A673 (cell line): ENCODE data around the gene BRPF1. TPM values are rescaled to one million over a fixed set of nuclear protein-coding genes. Genes with fewer than 3 reads are reported as not detected.

Experiments used
- BruUV-seq: library from RNA; stranded (reverse); fragments of 400-500 nt; replicated peaks from 2 replicates; lab custom pipeline; 2021; lab: Mats Ljungman, UMichigan
- CTCF ChIA-PET: fragments of 300-600 bp; sonication (Branson Sonifier 250); formaldehyde crosslinking; loops from one replicate; lab custom pipeline; 2022; ENCODE audit warnings: antibody characterized with exemption; lab: Charles Lee
- POLR2A ChIA-PET: fragments of 300-600 bp; sonication (Branson Sonifier 250); formaldehyde crosslinking; loops from one replicate; lab custom pipeline; 2022; ENCODE audit warnings: antibody characterized with exemption; ENCODE audit not compliant: low non-redundant PET; lab: Charles Lee
- DNase-seq: peaks from one replicate; pipeline ENCODE4 v3.0.0-alpha.2; 2015; ENCODE audit warnings: low spot score
- H3K27ac ChIP-seq: fragments of 200-600 bp; sonication (generic); 2 replicates; pipeline ENCODE4 v1.5.1; 2016; ENCODE audit warnings: mixed run types, low read depth, mild to moderate bottlenecking, mixed read lengths, antibody characterized with exemption, low read length; ENCODE audit not compliant: poor library complexity, severe bottlenecking
- H3K27me3 ChIP-seq: fragments of 200-600 bp; sonication (generic); replicated peaks from 2 replicates; pipeline ENCODE4 v1.6.1; 2017; ENCODE audit warnings: mixed run types, low read depth, mild to moderate bottlenecking, mixed read lengths, antibody characterized with exemption, low read length; ENCODE audit not compliant: insufficient read depth, poor library complexity
- H3K36me3 ChIP-seq: fragments of 200-600 bp; sonication (generic); 2 replicates; pipeline ENCODE4 v1.6.1; 2016; ENCODE audit warnings: mixed run types, mild to moderate bottlenecking, mixed read lengths, antibody characterized with exemption, low read length; ENCODE audit not compliant: insufficient read depth, poor library complexity, severe bottlenecking
- H3K4me1 ChIP-seq: fragments of 200-600 bp; sonication (generic); 2 replicates; pipeline ENCODE4 v1.6.1; 2017; ENCODE audit warnings: mixed run types, mild to moderate bottlenecking, mixed read lengths, antibody characterized with exemption, low read length; ENCODE audit not compliant: insufficient read depth, poor library complexity, severe bottlenecking
- H3K4me3 ChIP-seq: fragments of 200-600 bp; sonication (generic); 2 replicates; pipeline ENCODE4 v1.5.1; 2016; ENCODE audit warnings: low read depth, mixed run types, mild to moderate bottlenecking, mixed read lengths, low read length; ENCODE audit not compliant: poor library complexity, severe bottlenecking
- H3K9me3 ChIP-seq: fragments of 200-600 bp; sonication (generic); 2 replicates; pipeline ENCODE4 v1.6.1; 2016; ENCODE audit warnings: mixed run types, low read depth, mild to moderate bottlenecking, mixed read lengths, antibody characterized with exemption, low read length; ENCODE audit not compliant: poor library complexity, severe bottlenecking
- CTCF ChIP-seq: fragments of 300-800, 200-600 bp; sonication (generic); conservative IDR thresholded peaks from 2 replicates; pipeline ENCODE4 v1.5.1; 2017; ENCODE audit warnings: low read depth, mild to moderate bottlenecking, antibody characterized with exemption, low read length, moderate library complexity, mixed read lengths
- EZH2 ChIP-seq: fragments of 200-600 bp; sonication (generic); IDR thresholded peaks from 2 replicates; pipeline ENCODE4 v1.6.1; 2017; ENCODE audit warnings: borderline replicate concordance, low read depth, mild to moderate bottlenecking, mixed read lengths, antibody characterized with exemption, low read length; ENCODE audit not compliant: poor library complexity, severe bottlenecking
- intact Hi-C: fragments of 100-400 bp; cut with micrococcal nuclease; formaldehyde crosslinking; loops from one replicate; pipeline ENCODE4 v1.10.0; 2022; ENCODE audit not compliant: unreplicated experiment
- total RNA-seq: library from RNA; stranded (reverse); gene quantifications from 2 replicates; pipeline ENCODE4 v1.2.3, GENCODE V29; 2021

Gene BRPF1
- total RNA-seq, 1 experiment from 2014 or later: 32.0 TPM

DNA sequence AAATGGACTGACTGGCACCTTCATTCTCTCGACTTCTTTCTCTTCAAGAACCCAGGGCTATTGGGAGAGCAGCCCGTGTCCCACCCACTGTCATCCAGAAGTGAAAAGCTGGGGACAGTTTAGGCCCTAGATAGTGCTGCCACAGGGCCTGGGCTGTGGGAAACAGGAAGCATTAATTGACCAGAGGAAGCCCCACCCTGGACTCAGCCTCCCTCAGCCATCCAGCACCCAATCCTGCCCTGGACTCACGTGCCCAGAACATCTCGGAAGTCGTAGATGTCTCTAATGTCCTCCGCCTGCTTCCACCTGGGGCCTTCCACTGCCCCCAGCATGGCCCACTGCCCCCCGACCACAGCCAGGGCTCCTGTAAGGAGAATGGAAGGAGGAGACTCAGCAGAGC is 35.9 kb downstream of the BRPF1 start:
- intact Hi-C loops: no loop called here
- H3K27ac ChIP-seq: no peak overlapping the region

GRCh38 chr3:9768141-9768775 is 36.7 kb downstream of the BRPF1 start:
- intact Hi-C loops: no loop called here
- H3K4me3 ChIP-seq: no peak overlapping the region
- POLR2A ChIA-PET: interaction anchor here (0.7 kb wide), 1 partner anchor 9 kb away, joined by 5 read pairs; no protein-coding TSS in a partner anchor
- no peak overlapping the region for H3K27ac ChIP-seq
- H3K36me3 ChIP-seq: no peaks in the 10 kb centered on the region
- TF ChIP-seq CTCF: no peak
- H3K4me1 ChIP-seq: peaks cover 10% of the 10 kb centered on the region
- H3K9me3 ChIP-seq: no peaks in the 10 kb centered on the region
- no peaks in the 10 kb centered on the region for H3K27me3 ChIP-seq
- BruUV-seq: no TSS peak
- no peak for DNase-seq
- CTCF ChIA-PET: no interaction called here

More for the DNA sequence above, 35.9 kb downstream of the BRPF1 start:
- ChIA-PET POLR2A (no interaction called here), CTCF (no interaction called here)
- Histone ChIP-seq H3K36me3 (no peaks in the 10 kb centered on the region), H3K4me3 (no peak overlapping the region), H3K27me3 (no peaks in the 10 kb centered on the region), H3K9me3 (no peaks in the 10 kb centered on the region), H3K4me1 (peaks cover 10% of the 10 kb centered on the region)
- TF ChIP-seq EZH2: no peak
- TF ChIP-seq CTCF: no peak
- DNase-seq: no peak
- BruUV-seq: no TSS peak

GRCh38 chr3:9769012-9769411 is 37.5 kb downstream of the BRPF1 start:
- peak overlapping the region; percentile 90 for H3K4me3 ChIP-seq
- ChIA-PET POLR2A (interaction anchor here (0.7 kb wide), 1 partner anchor 10 kb away, joined by 5 read pairs; no protein-coding TSS in a partner anchor), CTCF (no interaction called here)
- TF ChIP-seq CTCF (no peak), EZH2 (no peak)
- H3K4me1 ChIP-seq: peaks cover 10% of the 10 kb centered on the region
- no TSS peak for BruUV-seq
- H3K36me3 ChIP-seq: no peaks in the 10 kb centered on the region
- intact Hi-C loops: no loop called here
- no peak for DNase-seq
- H3K9me3 ChIP-seq: no peaks in the 10 kb centered on the region
- H3K27me3 ChIP-seq: no peaks in the 10 kb centered on the region
- peak overlapping the region; percentile 80 for H3K27ac ChIP-seq
